Transverse colon (tissue), 3 donors: ENCODE data around the gene CHIA.

Experiments
- POLR2A ChIP-seq: fragments of 450-650 bp; IDR thresholded peaks from one replicate; pipeline ENCODE4 v1.6.1; 2016; ENCODE audit warnings: antibody characterized with exemption, mild to moderate bottlenecking, moderate library complexity
- TF ChIP-seq, protein P1 (sequence below), 5 experiments: fragments of 200-600 bp in 3 of 5; fragments of 450-650 bp in 2 of 5; sonication (generic) in 3 of 5; IDR thresholded peaks; 1 replicate in 2 of 5; 2 replicates in 3 of 5; pipeline ENCODE4 v1.5.1; 2016 to 2017; ENCODE audit warnings: antibody characterized with exemption in 5 of 5, inconsistent platforms in 3 of 5, mild to moderate bottlenecking in 2 of 5, moderate library complexity in 1 of 5

DNA sequence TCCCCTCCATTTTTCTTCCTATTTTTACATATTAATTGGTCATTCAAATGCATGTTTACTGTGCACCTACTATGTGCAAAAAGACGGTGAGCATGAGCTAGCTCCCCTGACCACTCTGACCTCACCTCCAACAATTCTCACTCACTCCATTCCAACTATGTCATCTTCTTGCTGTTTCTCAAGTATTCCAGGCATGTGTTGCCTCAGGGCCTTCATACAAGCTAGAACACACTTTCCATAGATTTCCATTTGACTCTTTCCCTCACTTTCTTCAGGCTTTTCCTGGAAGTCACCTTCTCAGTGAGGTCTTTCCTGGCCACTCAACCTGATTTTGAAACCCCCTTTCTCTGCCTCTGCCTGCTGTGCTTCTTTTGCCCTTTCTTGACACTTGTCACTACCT is 32.6 kb downstream of the CHIA start:
- TF ChIP-seq, protein P1, sequence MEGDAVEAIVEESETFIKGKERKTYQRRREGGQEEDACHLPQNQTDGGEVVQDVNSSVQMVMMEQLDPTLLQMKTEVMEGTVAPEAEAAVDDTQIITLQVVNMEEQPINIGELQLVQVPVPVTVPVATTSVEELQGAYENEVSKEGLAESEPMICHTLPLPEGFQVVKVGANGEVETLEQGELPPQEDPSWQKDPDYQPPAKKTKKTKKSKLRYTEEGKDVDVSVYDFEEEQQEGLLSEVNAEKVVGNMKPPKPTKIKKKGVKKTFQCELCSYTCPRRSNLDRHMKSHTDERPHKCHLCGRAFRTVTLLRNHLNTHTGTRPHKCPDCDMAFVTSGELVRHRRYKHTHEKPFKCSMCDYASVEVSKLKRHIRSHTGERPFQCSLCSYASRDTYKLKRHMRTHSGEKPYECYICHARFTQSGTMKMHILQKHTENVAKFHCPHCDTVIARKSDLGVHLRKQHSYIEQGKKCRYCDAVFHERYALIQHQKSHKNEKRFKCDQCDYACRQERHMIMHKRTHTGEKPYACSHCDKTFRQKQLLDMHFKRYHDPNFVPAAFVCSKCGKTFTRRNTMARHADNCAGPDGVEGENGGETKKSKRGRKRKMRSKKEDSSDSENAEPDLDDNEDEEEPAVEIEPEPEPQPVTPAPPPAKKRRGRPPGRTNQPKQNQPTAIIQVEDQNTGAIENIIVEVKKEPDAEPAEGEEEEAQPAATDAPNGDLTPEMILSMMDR (IDR thresholded peaks at IDR 0.05): no peak
- TF ChIP-seq POLR2A: no peak
